K562 (cell line): ENCODE data around the gene GANAB. TPM values are rescaled to one million over a fixed set of nuclear protein-coding genes. Genes with fewer than 3 reads are reported as not detected.
A peak's percentile ranks its signal among the peaks of the same experiment; 100 is the strongest.

ENCODE experiments used
- BDP1 ChIP-seq: IDR thresholded peaks from 3 replicates; pipeline ENCODE4 v1.6.1; 2011; ENCODE audit not compliant: insufficient read length, insufficient read depth
- BRF1 ChIP-seq: IDR thresholded peaks from 3 replicates; pipeline ENCODE4 v1.6.1; 2011; ENCODE audit warnings: borderline replicate concordance, mild to moderate bottlenecking; ENCODE audit not compliant: insufficient read length; ENCODE audit errors: extremely low read depth
- EZH2 ChIP-seq: IDR thresholded peaks from 2 replicates; pipeline ENCODE4 v1.6.1; 2012; ENCODE audit warnings: low read depth, mild to moderate bottlenecking, inconsistent platforms, low read length, borderline replicate concordance
- HMG20A ChIP-seq: fragments of 450-650 bp; formaldehyde crosslinking; conservative IDR thresholded peaks from 2 replicates; pipeline ENCODE4 v1.4.0; 2020; ENCODE audit warnings: mild to moderate bottlenecking, mixed read lengths
- LCOR ChIP-seq: sonication (generic); formaldehyde crosslinking; IDR thresholded peaks from 2 replicates; pipeline ENCODE4 v1.8.0; 2022; ENCODE audit warnings: mild to moderate bottlenecking, missing genetic modification reagents
- RCOR1 ChIP-seq, 2 experiments: IDR thresholded peaks; 2 replicates each; pipeline ENCODE4 v1.6.1; 2012; ENCODE audit warnings: low read depth in 2 of 2, low read length in 2 of 2, borderline replicate concordance in 1 of 2, improper control_type of control experiment in 1 of 2
- RHOXF2B ChIP-seq: fragments of 250-450 bp; sonication (Bioruptor Pico); conservative IDR thresholded peaks from 2 replicates; pipeline ENCODE4 v1.5.1; 2021
- SMARCB1 ChIP-seq: IDR thresholded peaks from 2 replicates; pipeline ENCODE4 v1.6.1; 2011; ENCODE audit warnings: improper control_type of control experiment, low read depth; ENCODE audit not compliant: insufficient read length
- TCF7 ChIP-seq: sonication (generic); IDR thresholded peaks from 2 replicates; pipeline ENCODE4 v1.6.1; 2016; ENCODE audit warnings: antibody characterized with exemption, borderline replicate concordance
- ZFX ChIP-seq: sonication (generic); formaldehyde crosslinking; IDR thresholded peaks from 2 replicates; pipeline ENCODE4 v1.8.0; 2022; ENCODE audit warnings: mild to moderate bottlenecking, missing genetic modification reagents, moderate library complexity
- ZNF146 ChIP-seq: IDR thresholded peaks from one replicate; pipeline ENCODE4 v1.6.1; 2018; ENCODE audit warnings: missing compliant biosample characterization; ENCODE audit not compliant: unreplicated experiment
- polyA plus RNA-seq, 8 experiments: library from polyadenylated mRNA; depleted of rRNA in 4 of 8; stranded (reverse) in 5 of 8; unstranded in 3 of 8; fragments of >200 nt; fragmentation: Nextera tagmentation in 2 of 8; fragmentation: Illumina TruSeq in 1 of 8; extraction: Ambion mirVana in 2 of 8; extraction: Trizol in 1 of 8; gene quantifications; 2 replicates each; pipeline versions ENCODE4 v1.2.1 to v1.2.3, GENCODE V29; 2011 to 2014; ENCODE audit warnings: inconsistent platforms in 1 of 8, missing spikeins in 1 of 8
- total RNA-seq, 7 experiments: library from RNA; depleted of rRNA in 6 of 7; stranded (reverse); fragments of >200 nt in 6 of 7; fragmentation: Illumina TruSeq in 2 of 7; extraction: Trizol in 2 of 7; gene quantifications; 2 replicates each; pipeline versions ENCODE4 v1.2.1 to v1.2.3, GENCODE V29; 2011 to 2021; ENCODE audit warnings: low replicate concordance in 1 of 7
- TF ChIP-seq, protein P1 (sequence below): sonication (generic); formaldehyde crosslinking; IDR thresholded peaks from 2 replicates; pipeline ENCODE4 v1.9.0; 2022; ENCODE audit warnings: mild to moderate bottlenecking, missing genetic modification reagents
- TF ChIP-seq, protein P2 (sequence below): sonication (generic); formaldehyde crosslinking; IDR thresholded peaks from 2 replicates; pipeline ENCODE4 v1.8.0; 2022; ENCODE audit warnings: mild to moderate bottlenecking, missing genetic modification reagents
- TF ChIP-seq, protein P3 (sequence below): fragments of 250-450 bp; sonication (Bioruptor Pico); IDR thresholded peaks from 2 replicates; pipeline ENCODE4 v1.4.0; 2020
- TF ChIP-seq, protein P4 (sequence below): fragments of 450-650 bp; conservative IDR thresholded peaks from 2 replicates; pipeline ENCODE4 v1.6.1; 2016; ENCODE audit warnings: missing genetic modification characterization, low read depth, mild to moderate bottlenecking, control low read depth, missing compliant biosample characterization
- TF ChIP-seq, protein P5 (sequence below): fragments of 450-650 bp; formaldehyde crosslinking; IDR thresholded peaks from 2 replicates; pipeline ENCODE4 v1.4.0; 2020; ENCODE audit warnings: mild to moderate bottlenecking, mixed read lengths

GANAB gene
- total and polyA plus RNA-seq, 9 of the 15 experiments (the other 6 are each of a cell fraction or from before 2014, with no cell fraction given), result 6.5 to 284 (median 161) TPM

DNA sequence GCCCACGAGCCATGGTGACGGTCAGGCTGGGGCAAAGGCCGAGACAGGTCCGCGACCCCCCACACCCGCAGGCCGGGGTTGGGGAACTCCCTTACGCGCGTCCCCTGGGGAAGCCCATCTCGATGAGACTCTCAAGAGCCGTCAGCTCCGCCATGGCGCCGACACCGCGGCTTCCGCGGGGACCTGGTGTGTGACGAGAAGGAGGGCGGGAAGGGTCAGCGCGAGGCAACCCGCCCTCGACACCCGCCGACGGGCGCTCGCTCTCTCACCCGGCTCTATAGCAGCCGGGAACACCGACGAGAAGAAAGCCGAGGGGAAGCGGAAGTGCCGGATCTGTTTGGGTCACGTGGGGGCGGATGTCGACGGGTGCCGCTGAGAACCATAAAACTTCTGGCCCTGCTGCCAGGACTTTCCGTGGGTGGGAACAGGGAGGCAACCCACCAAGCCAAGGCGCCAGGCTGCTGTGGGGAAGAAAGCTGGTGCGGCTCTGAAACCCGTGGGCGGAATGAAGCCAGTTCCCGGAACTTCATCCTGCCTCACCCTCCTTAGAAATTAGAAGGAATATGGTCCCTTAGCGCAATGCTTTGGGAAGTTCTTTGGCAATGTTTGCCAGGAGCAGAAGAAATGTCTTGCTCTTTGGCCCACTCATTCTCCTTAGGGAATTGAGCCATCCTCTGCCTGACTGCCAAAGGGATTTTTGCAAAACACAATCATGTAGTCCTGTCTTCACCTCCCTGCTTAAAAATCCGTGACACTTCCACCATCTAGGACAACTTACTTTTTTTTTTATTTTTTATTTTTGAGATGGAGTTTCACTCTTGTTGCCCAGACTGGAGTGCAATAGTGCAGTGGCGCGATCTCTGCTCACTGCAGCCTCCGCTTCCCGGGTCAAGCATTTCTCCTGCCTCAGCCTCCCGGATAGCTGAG is 32.6 kb upstream of the GANAB start, which contains the start of gene UBXN1 (continued):
- no peak for TF ChIP-seq ZNF146
- no peak for TF ChIP-seq EZH2
- TF ChIP-seq RCOR1 (IDR thresholded peaks at IDR 0.05; ENCODE audit: borderline replicate concordance in 1 of 2, low read depth in 2 of 2, low read length in 2 of 2), result 0 out of 4 replicates have a peak, but pooled peaks of 1 of the 2 experiments have one; percentile 6
- peak; percentile 63 for TF ChIP-seq ZFX
- TF ChIP-seq, protein P1, sequence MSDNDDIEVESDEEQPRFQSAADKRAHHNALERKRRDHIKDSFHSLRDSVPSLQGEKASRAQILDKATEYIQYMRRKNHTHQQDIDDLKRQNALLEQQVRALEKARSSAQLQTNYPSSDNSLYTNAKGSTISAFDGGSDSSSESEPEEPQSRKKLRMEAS (CRISPR knock-in tag), result peak; percentile 79
- TF ChIP-seq, protein P2, sequence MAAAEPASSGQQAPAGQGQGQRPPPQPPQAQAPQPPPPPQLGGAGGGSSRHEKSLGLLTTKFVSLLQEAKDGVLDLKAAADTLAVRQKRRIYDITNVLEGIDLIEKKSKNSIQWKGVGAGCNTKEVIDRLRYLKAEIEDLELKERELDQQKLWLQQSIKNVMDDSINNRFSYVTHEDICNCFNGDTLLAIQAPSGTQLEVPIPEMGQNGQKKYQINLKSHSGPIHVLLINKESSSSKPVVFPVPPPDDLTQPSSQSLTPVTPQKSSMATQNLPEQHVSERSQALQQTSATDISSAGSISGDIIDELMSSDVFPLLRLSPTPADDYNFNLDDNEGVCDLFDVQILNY (CRISPR knock-in tag), result no peak
- TF ChIP-seq SMARCB1, result no peak
- TF ChIP-seq BDP1, result no peak
- TF ChIP-seq, protein P3, sequence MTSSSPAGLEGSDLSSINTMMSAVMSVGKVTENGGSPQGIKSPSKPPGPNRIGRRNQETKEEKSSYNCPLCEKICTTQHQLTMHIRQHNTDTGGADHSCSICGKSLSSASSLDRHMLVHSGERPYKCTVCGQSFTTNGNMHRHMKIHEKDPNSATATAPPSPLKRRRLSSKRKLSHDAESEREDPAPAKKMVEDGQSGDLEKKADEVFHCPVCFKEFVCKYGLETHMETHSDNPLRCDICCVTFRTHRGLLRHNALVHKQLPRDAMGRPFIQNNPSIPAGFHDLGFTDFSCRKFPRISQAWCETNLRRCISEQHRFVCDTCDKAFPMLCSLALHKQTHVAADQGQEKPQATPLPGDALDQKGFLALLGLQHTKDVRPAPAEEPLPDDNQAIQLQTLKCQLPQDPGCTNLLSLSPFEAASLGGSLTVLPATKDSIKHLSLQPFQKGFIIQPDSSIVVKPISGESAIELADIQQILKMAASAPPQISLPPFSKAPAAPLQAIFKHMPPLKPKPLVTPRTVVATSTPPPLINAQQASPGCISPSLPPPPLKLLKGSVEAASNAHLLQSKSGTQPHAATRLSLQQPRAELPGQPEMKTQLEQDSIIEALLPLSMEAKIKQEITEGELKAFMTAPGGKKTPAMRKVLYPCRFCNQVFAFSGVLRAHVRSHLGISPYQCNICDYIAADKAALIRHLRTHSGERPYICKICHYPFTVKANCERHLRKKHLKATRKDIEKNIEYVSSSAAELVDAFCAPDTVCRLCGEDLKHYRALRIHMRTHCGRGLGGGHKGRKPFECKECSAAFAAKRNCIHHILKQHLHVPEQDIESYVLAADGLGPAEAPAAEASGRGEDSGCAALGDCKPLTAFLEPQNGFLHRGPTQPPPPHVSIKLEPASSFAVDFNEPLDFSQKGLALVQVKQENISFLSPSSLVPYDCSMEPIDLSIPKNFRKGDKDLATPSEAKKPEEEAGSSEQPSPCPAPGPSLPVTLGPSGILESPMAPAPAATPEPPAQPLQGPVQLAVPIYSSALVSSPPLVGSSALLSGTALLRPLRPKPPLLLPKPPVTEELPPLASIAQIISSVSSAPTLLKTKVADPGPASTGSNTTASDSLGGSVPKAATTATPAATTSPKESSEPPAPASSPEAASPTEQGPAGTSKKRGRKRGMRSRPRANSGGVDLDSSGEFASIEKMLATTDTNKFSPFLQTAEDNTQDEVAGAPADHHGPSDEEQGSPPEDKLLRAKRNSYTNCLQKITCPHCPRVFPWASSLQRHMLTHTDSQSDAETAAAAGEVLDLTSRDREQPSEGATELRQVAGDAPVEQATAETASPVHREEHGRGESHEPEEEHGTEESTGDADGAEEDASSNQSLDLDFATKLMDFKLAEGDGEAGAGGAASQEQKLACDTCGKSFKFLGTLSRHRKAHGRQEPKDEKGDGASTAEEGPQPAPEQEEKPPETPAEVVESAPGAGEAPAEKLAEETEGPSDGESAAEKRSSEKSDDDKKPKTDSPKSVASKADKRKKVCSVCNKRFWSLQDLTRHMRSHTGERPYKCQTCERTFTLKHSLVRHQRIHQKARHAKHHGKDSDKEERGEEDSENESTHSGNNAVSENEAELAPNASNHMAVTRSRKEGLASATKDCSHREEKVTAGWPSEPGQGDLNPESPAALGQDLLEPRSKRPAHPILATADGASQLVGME (CRISPR knock-in tag), result no peak
- no peak for TF ChIP-seq HMG20A
- no peak for TF ChIP-seq BRF1
- TF ChIP-seq, protein P4, sequence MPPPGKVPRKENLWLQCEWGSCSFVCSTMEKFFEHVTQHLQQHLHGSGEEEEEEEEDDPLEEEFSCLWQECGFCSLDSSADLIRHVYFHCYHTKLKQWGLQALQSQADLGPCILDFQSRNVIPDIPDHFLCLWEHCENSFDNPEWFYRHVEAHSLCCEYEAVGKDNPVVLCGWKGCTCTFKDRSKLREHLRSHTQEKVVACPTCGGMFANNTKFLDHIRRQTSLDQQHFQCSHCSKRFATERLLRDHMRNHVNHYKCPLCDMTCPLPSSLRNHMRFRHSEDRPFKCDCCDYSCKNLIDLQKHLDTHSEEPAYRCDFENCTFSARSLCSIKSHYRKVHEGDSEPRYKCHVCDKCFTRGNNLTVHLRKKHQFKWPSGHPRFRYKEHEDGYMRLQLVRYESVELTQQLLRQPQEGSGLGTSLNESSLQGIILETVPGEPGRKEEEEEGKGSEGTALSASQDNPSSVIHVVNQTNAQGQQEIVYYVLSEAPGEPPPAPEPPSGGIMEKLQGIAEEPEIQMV (tag), result no peak
- TF ChIP-seq LCOR, result no peak
- no peak for TF ChIP-seq RHOXF2B
- TF ChIP-seq, protein P5, sequence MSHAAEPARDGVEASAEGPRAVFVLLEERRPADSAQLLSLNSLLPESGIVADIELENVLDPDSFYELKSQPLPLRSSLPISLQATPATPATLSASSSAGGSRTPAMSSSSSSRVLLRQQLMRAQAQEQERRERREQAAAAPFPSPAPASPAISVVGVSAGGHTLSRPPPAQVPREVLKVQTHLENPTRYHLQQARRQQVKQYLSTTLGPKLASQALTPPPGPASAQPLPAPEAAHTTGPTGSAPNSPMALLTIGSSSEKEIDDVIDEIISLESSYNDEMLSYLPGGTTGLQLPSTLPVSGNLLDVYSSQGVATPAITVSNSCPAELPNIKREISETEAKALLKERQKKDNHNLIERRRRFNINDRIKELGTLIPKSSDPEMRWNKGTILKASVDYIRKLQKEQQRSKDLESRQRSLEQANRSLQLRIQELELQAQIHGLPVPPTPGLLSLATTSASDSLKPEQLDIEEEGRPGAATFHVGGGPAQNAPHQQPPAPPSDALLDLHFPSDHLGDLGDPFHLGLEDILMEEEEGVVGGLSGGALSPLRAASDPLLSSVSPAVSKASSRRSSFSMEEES (CRISPR knock-in tag), result peak; percentile 95
- TF ChIP-seq TCF7, result peak; percentile 51; the same call in 1 of the 2 replicates
